GM18498 (cell line): ENCODE data around the gene SLC7A14.

Source experiments
- ATAC-seq: cut with Tn5 transposase; IDR thresholded peaks from one replicate; pipeline ENCODE4 v1.9.1; 2021; ENCODE audit warnings: mild to moderate bottlenecking, moderate library complexity; ENCODE audit not compliant: unreplicated experiment

The SLC7A14 gene

GRCh38 chr3:170585937-170586310 is at the start of gene SLC7A14:
Gene SLC7A14, minus strand, starts transcription at chr3:170586075. Its CDS starts 59,139 bp downstream, at chr3:170526936.
- no peak for ATAC-seq

DNA sequence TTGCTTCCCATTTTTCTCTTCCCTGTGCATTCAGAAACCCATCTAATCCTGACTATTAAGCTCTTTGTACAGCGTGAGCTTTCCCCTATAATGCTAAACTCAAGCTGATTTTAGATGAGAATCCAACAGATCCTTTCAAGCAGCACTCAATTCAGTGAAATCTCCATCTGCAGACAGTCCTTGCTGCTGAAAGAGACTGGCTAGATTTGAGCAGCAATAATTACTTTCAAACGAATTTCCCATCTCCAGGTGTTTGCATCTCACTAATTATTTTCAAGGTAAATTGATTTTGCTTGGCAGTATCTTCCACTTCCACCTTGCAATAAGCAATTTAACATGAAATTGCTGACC is 49.5 kb upstream of the SLC7A14 start:
- no peak for ATAC-seq

- peak; percentile 72 for ATAC-seq
These were observed 48.9 kb upstream of the SLC7A14 start for GRCh38 chr3:170634663-170635384.

- ATAC-seq = no peak
These were observed 47.7 kb upstream of the SLC7A14 start for GRCh38 chr3:170633573-170633972.

GRCh38 chr3:170632780-170633179 is 46.9 kb upstream of the SLC7A14 start:
- peak; percentile 86 for ATAC-seq

DNA sequence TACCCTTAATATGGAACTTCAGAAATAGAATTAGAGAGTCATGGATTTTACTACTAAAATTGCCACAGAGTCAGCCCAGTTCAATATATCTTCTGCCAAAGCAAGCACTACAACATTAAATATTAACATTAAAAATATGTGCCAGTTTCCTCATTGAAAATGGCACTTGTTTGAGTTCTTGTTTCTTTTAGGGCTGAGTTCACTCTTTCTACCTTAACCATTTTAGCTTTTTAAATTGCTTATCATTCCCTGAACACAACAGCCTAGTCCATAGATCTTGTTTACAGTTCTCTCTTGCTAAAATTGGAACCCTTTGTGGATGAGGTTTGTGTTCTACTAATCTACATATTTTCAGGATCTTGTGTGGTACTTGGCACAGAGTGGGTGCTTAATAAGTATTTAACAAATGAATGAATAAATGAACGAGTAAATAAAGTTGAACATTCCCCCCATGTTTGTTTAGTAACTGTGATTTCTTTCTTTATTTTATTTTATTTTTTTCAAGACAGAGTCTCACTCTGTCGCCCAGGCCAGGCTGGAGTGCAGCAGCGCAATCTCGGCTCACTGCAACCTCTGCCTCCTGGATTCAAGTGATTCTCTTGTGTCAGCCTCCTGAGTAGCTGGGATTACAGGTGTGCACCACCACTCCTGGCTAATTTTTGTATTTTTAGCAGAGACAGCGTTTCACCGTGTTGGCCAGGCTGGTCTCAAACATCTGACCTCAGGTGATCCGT is 46.0 kb upstream of the SLC7A14 start:
- ATAC-seq = no peak

- ATAC-seq = no peak
These were observed 37.6 kb upstream of the SLC7A14 start for GRCh38 chr3:170623524-170623923.

GRCh38 chr3:170622369-170623159 is 36.7 kb upstream of the SLC7A14 start:
- ATAC-seq = no peak

DNA sequence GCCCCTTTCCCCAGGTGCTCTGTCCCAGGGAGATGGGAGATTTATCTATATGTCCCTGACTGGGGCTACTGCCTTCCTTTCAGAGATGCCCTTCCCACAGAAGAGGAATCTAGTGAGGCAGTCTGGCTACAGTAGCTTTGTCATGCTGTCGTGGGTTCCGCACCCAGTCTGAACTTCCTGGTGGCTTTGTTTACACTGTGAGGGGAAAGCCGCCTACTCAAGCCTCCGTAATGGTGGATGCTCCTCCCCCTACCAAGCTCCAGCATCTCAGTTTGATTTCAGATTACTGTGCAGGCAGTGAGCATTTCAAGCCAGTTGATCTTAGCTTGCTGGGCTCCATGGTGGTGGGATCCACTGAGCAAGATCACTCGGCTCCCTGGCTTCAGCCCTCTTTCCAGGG is 35.4 kb upstream of the SLC7A14 start:
- no peak for ATAC-seq

- no peak for ATAC-seq
These were observed 28.5 kb upstream of the SLC7A14 start for GRCh38 chr3:170614214-170614966.

DNA sequence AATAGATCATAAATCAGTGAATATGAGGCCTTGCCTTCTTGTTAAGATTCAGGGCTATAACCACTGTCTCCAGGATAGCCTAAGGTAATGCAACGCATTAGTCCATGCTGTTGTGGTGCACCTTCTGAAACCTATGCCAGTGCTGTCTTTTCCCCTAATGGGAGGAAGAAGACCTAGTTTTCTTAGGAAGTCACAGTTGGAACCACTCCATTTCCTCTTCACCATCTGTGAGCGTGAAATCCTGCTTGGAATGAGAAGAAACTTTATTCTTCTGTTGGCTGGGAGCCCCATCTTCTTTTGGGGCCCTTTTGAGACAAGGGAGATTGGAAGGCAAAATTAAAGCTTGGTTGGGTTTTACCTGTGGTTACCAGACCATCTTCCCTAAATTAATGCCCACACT is 25.9 kb upstream of the SLC7A14 start:
- no peak for ATAC-seq

GRCh38 chr3:170610321-170610884 is 24.5 kb upstream of the SLC7A14 start:
- peak; percentile 65 for ATAC-seq

DNA sequence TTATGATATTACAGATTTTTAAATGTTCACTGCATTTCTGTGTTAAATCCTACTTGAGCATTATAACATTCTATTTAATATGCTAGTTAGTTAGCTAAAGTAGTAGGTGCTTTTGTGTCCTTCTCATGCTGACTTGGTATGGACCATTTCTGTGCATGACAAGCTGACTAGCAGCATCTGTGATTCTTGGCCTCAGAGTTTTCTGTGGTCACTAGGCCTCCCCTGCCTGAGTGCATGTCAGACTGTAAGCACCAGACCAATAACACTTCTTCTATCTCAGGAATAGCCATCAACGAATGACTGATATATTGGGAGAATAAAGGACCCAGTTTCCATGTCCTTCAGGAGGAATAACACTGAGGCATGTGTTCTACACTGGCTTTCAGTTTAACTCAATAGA is 22.6 kb upstream of the SLC7A14 start:
- no peak for ATAC-seq

DNA sequence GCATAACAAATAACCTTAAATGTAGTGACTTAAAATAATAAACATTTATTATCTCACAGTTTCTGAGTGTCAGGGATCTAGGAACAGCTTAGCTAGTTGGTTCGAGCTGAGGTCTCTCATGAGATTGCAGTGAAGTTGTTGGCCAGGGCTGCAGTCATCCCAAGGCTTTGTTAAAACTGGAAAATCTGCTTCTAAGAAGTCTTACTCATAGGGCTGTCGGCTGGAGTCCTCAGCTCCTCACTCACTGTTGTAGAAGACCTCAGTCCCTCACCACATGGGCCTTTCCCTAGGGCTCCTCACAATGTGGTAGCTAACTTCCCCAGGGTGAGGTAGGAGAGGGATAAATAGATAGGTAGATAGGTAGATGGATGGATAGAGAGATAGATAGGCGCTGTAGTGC is 20.8 kb upstream of the SLC7A14 start:
- ATAC-seq = no peak

DNA sequence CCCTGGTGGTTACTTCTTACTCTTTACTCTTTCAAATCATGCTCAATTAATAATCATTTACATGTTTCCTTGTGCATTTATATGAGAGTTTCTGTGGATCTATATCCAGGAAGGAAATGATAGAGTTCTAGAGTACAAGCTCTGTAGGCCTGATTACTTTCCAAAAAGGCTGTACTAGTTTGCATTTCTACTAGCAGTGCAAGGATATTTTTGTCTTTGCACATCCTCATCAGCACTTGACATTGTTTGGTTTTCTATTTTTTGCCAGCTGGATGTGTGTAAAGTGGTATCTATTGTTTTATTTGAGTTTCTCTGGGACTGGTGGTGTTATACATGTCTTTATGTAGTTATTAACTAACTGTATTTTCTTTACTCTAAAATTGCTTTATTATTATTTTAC is 19.6 kb upstream of the SLC7A14 start:
- ATAC-seq = no peak

DNA sequence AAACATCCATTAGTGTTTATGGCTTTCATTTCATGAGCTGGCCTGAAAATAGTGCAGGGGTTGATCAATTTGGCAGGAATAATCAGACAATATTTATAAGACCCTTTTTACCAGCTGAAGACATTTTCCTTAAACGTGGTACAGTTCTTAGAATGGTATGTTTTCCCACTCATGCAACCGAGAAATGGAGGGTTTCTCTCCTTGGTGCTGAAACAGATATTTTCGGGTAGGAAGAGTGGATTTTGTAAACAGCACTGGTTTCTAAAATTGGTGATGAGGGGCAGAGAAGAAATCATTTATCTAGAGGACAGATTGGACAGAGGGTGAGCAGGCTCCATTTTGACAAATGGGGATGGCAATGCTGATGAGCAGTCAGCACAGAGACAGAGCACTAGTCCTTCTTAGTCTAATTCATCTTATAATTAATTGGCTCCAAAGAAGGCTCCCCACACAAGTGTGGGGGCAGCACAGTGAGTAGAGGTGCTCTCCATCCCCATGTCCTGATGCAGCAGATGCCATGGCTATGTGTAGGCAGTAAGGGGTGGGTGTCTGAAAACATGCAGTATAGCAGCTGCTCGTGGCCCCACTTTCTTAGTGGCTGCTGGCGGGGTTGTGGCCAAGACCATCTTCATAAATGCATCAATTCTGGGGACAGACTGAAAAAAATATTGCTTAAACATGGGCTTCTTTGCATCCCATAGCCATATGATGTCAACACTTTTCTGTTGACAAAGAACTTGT is 18.1 kb upstream of the SLC7A14 start:
- ATAC-seq = no peak

- no peak for ATAC-seq
These were observed 16.7 kb upstream of the SLC7A14 start for GRCh38 chr3:170602556-170602955.

DNA sequence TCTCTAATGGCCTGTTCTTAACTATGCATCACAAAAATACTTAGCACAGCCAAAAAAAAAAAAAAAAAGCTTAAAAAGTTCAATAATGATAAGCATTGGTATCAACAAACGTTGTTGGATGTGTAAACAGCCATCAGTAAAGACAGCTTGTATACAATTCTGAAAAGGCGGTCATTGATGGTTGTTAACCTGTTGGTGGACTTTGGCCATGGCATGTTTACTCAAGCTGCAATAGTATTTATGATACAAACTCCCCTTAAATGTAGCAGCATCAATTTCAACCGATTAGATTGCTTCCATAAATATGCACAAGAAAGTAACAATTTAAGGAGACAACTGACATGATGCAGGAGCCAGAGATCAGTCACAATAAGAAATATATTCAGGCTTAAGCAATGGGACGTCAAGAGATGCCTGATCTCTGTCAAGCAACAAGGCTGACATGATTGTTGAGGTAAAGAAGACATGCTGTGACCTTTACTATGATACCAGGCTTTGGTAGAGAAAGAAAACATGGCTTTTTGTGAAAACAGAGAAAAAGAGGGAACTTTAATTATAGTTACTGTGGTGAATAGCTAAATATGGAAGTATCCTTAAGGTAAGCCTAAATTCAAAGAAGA is 14.2 kb upstream of the SLC7A14 start:
- no peak for ATAC-seq

DNA sequence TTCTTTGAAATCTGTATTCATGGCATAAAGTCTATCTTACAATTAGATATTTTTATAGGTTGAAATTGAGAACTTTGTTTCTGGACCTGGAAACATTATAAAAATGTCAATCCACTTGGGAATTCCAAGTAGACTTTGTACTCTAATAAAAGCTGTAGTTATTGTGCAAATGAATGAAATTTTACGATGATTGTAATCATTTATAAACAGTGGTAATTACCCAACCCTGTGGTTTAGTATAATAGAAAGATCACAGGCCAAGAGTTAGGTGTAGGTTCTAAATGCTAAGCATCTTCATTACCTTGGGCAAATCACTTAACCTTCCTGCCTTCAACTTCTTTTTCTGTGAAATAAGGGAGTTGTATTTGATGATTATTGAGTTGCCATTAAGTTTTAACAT is 13.2 kb upstream of the SLC7A14 start:
- ATAC-seq = no peak

- ATAC-seq = no peak
These were observed 12.2 kb upstream of the SLC7A14 start for GRCh38 chr3:170598091-170598502.
